Measurements from ENCODE around the gene DYRK1A. TPM values are rescaled to one million over a fixed set of nuclear protein-coding genes. Genes with fewer than 3 reads are reported as not detected.

Gene DYRK1A
- total and polyA plus RNA-seq, 2 of the 13 experiments (the other 11 are each of a cell fraction or from before 2014, with no cell fraction given): 24.6 to 34.2 TPM

- CTCF ChIA-PET (ENCODE audit: low intra/inter-chr PET ratio, low total read pairs): no interaction called here
- peak overlapping the region; percentile 52 to 76 (median 68) for H3K4me3 ChIP-seq (replicated peaks in 1 of 3; ENCODE audit: insufficient read depth in 1 of 3, low read depth in 2 of 3, low read length in 3 of 3)
- no peak overlapping the region for H2AFZ ChIP-seq (ENCODE audit: low read length)
- POLR2A ChIA-PET: interaction anchor here (0.7 to 1.7 kb wide), 10 partner anchors 9 to 345 kb away, joined by 3 to 9 read pairs (median 4); partner anchors contain the start of gene VPS26C
- H3K27me3 ChIP-seq (ENCODE audit: control insufficient read depth in 1 of 2, insufficient read depth in 2 of 2, low read length in 2 of 2): peaks cover 0 to 3% of the 10 kb centered on the region in 2 experiments; a peak in 1 of 5 replicates
- intact Hi-C loops (cut with micrococcal nuclease; ENCODE audit: unreplicated experiment): no loop called here
- no peaks in the 10 kb centered on the region for H3K36me3 ChIP-seq (replicated peaks in 1 of 2; ENCODE audit: control insufficient read depth in 1 of 2, insufficient read depth in 2 of 2, low read length in 2 of 2)
- peaks cover 23% of the 10 kb centered on the region for H3K4me1 ChIP-seq (ENCODE audit: insufficient read depth, low read length)
- peak overlapping the region; percentile 96 for H3K4me2 ChIP-seq (ENCODE audit: low read depth, low read length)
- H3K9me3 ChIP-seq (ENCODE audit: low read length): no peaks in the 10 kb centered on the region
- peak overlapping the region; percentile 46 for H3K9ac ChIP-seq (ENCODE audit: insufficient read depth, low read depth, low read length)
- FAIRE-seq (peak; percentile 90), ATAC-seq (peak; percentile 92), DNase-seq (ENCODE audit: low spot score) (peak; percentile 90)
- in situ Hi-C loops (cut with HindIII; ENCODE audit: extremely low pct_ligation_motif_present, low pct_unique_long_range_greater_than_20kb): no loop called here
- no peaks in the 10 kb centered on the region for H4K20me1 ChIP-seq (ENCODE audit: insufficient read depth, low read length)
- WGBS (ENCODE audit: low lambda C conversion rate): under 1% methylated on average over 14 of the region's 14 CpGs
- peak overlapping the region; percentile 66 for H3K27ac ChIP-seq (ENCODE audit: extremely low read length, insufficient read depth, low read length)
- H3K79me2 ChIP-seq (ENCODE audit: insufficient read depth, low read length): no peaks in the 10 kb centered on the region
- no TSS peak for BruUV-seq (replicated peaks)
- TF ChIP-seq NFYC (CRISPR knock-in tag; IDR thresholded peaks at IDR 0.05) (peak; percentile 71), SKIL (CRISPR knock-in tag; IDR thresholded peaks at IDR 0.05; ENCODE audit: borderline replicate concordance) (no peak), NR2C2 (CRISPR knock-in tag; IDR thresholded peaks at IDR 0.05; ENCODE audit: borderline replicate concordance) (no peak; the same call in 1 of the 2 replicates), ZNF460 (CRISPR knock-in tag; IDR thresholded peaks at IDR 0.05; ENCODE audit: borderline replicate concordance) (peak; percentile 40; the same call in 1 of the 2 replicates), ZNF772 (CRISPR knock-in tag; IDR thresholded peaks at IDR 0.05) (no peak), ASH2L (IDR thresholded peaks at IDR 0.05; ENCODE audit: insufficient read length, low read depth, low read length) (peak; percentile 35), HMGXB3 (CRISPR knock-in tag; IDR thresholded peaks at IDR 0.05; ENCODE audit: borderline replicate concordance) (0 out of 2 replicates have a peak, but pooled peaks have one; percentile 26), ZSCAN31 (CRISPR knock-in tag; IDR thresholded peaks at IDR 0.05; ENCODE audit: low read depth) (no peak), MYPOP (CRISPR knock-in tag; IDR thresholded peaks at IDR 0.05) (peak; percentile 58; the same call in 1 of the 2 replicates), ZNF414 (CRISPR knock-in tag; IDR thresholded peaks at IDR 0.05) (no peak), DRAP1 (CRISPR knock-in tag; IDR thresholded peaks at IDR 0.05) (peak; percentile 97), ARID2 (CRISPR knock-in tag; IDR thresholded peaks at IDR 0.05; ENCODE audit: borderline replicate concordance) (no peak), CEBPB (IDR thresholded peaks at IDR 0.05; ENCODE audit: borderline replicate concordance, low read depth, low read length) (peak; percentile 70; the same call in 1 of the 2 replicates)
Observed at GRCh38 chr21:37565530-37566223, 199.1 kb downstream of the DYRK1A start.
